Lung (tissue), 12 donors: ENCODE data around the gene USP47. TPM values are rescaled to one million over a fixed set of nuclear protein-coding genes. Genes with fewer than 3 reads are reported as not detected.
A peak's percentile ranks its signal among the peaks of the same experiment; 100 is the strongest.

ENCODE experiments used
- ATAC-seq: fragments of 200-7000 bp; cut with Tn5 transposase; one replicate; pipeline ENCODE4 v1.9.1; 2020; ENCODE audit warnings: moderate number of reproducible peaks; ENCODE audit not compliant: insufficient read depth, low FRiP score
- DNase-seq, 3 donors: peaks; one replicate each; pipeline ENCODE4 v3.0.0-alpha.2; 2013 to 2017
- H3K27ac ChIP-seq, 2 donors: one replicate each; pipeline ENCODE4 v1.5.1; 2013; ENCODE audit warnings: mild to moderate bottlenecking in 2 of 2, moderate library complexity in 2 of 2, control low read depth in 1 of 2, inconsistent platforms in 1 of 2, low read depth in 1 of 2, low read length in 1 of 2
- H3K27me3 ChIP-seq, 3 donors: one replicate each; pipeline ENCODE4 v1.5.1; 2013; ENCODE audit warnings: low read length in 2 of 3; ENCODE audit not compliant: control insufficient read depth in 3 of 3, insufficient read depth in 3 of 3
- H3K36me3 ChIP-seq, 4 donors: one replicate each; pipeline ENCODE4 v1.5.1; 2013; ENCODE audit warnings: low read length in 4 of 4, mild to moderate bottlenecking in 1 of 4, moderate library complexity in 1 of 4; ENCODE audit not compliant: control insufficient read depth in 4 of 4, insufficient read depth in 4 of 4
- H3K4me1 ChIP-seq, 5 donors: one replicate each; pipeline ENCODE4 v1.5.1; 2013; ENCODE audit warnings: low read length in 5 of 5, mild to moderate bottlenecking in 2 of 5, moderate library complexity in 1 of 5; ENCODE audit not compliant: control insufficient read depth in 5 of 5, insufficient read depth in 5 of 5
- H3K4me3 ChIP-seq: one replicate; pipeline ENCODE4 v1.5.1; 2013; ENCODE audit warnings: mild to moderate bottlenecking, control low read depth, moderate library complexity
- H3K9ac ChIP-seq, 2 donors: one replicate each; pipeline ENCODE4 v1.5.1; 2013; ENCODE audit warnings: low read length in 2 of 2, control low read depth in 1 of 2; ENCODE audit not compliant: insufficient read depth in 1 of 2
- H3K9me3 ChIP-seq, 4 donors: one replicate each; pipeline ENCODE4 v1.5.1; 2013; ENCODE audit warnings: low read length in 3 of 4, mild to moderate bottlenecking in 1 of 4, moderate library complexity in 1 of 4; ENCODE audit not compliant: control insufficient read depth in 4 of 4, insufficient read depth in 3 of 4
- CTCF ChIP-seq: IDR thresholded peaks from 2 replicates; pipeline ENCODE4 v1.5.1; 2012; ENCODE audit warnings: mild to moderate bottlenecking; ENCODE audit errors: control extremely low read depth, extremely low read depth
- WGBS, 2 donors: extraction: QIAGEN DNeasy Blood & Tissue Kit; methylation state at CpG; one replicate each; pipeline ENCODE4 v1.1.7; 2013; 5-methylcytosine and 5-hydroxymethylcytosine counted together
- polyA plus RNA-seq, 2 donors: library from polyadenylated mRNA; stranded (reverse); fragments of 200-250 nt; gene quantifications; one replicate each; pipeline ENCODE4 v1.2.1, GENCODE V29; 2013
- total RNA-seq, 2 donors: library from RNA; depleted of rRNA in 1 of 2; stranded (reverse); fragments of >200 nt in 1 of 2; gene quantifications; one replicate each; pipeline ENCODE4 v1.2.1, GENCODE V29; 2014 to 2021
- donor health status: control.
- donor health status: control.
- donor health status: Bipolar disorder and iron deficiency.
- donor health status: healthy.
- donor health status: DM: yes; HTN: yes; CAD: no.

The USP47 gene
- total and polyA plus RNA-seq, 4 donors: 20.4 to 183 (median 31.9) TPM

DNA sequence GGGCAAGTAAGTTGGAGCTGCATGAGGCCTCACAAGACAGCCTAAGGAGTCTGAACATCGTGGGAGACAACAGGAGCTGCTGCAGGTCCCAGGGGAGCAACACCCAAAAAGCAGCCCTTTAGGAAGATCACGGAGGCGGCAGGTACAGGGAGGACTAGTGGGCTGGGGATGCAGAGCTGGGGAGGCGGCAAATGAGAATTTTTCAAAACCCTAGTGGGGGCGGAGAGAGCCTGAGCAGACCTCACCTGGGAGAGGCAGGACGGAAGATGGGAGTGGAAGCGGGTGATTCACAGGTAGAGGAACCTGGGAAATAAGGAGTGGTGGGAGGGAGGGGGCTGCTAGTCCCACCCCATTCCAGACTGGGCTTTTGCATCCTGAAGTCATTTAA is 124.6 kb downstream of the USP47 start:
- H3K36me3 ChIP-seq: peaks cover 0 to 41% (median 16%) of the 10 kb centered on the region in 4 donors
- peaks cover 0 to 2% (median under 1%) of the 10 kb centered on the region in 4 donors for H3K9me3 ChIP-seq
- no peak overlapping the region for H3K4me3 ChIP-seq
- H3K9ac ChIP-seq: no peak overlapping the region
- DNase-seq (no peak), ATAC-seq (no peak)
- no peak for TF ChIP-seq CTCF
- 96% methylated on average over 7 of the region's 7 CpGs for WGBS, 2 donors
- no peaks in the 10 kb centered on the region for H3K27me3 ChIP-seq
- peaks cover 0 to 8% (median 1%) of the 10 kb centered on the region in 5 donors for H3K4me1 ChIP-seq
- no peak overlapping the region for H3K27ac ChIP-seq

- peak; percentile 64 for ATAC-seq
- H3K9me3 ChIP-seq: no peaks in the 10 kb centered on the region
- peak; percentile 47 for TF ChIP-seq CTCF
- H3K27me3 ChIP-seq: no peaks in the 10 kb centered on the region
- DNase-seq: peak; percentile 58 to 69 (median 64)
- no peak overlapping the region for H3K4me3 ChIP-seq
- peaks cover 0 to 4% (median under 1%) of the 10 kb centered on the region in 5 donors for H3K4me1 ChIP-seq
- H3K9ac ChIP-seq: no peak overlapping the region
- peaks cover 0 to 40% (median 15%) of the 10 kb centered on the region in 4 donors for H3K36me3 ChIP-seq
- H3K27ac ChIP-seq: no peak overlapping the region
- WGBS, 2 donors: 65 to 76% methylated on average over 15 of the region's 15 CpGs
Observed at GRCh38 chr11:11966826-11967668, 125.3 kb downstream of the USP47 start.

GRCh38 chr11:11967669-11968510 is 126.1 kb downstream of the USP47 start:
- Histone ChIP-seq H3K4me1 (peaks cover under 1 to 10% (median 8%) of the 10 kb centered on the region in 5 donors), H3K4me3 (no peak overlapping the region), H3K36me3 (peaks cover 0 to 39% (median 14%) of the 10 kb centered on the region in 4 donors), H3K27me3 (no peaks in the 10 kb centered on the region), H3K9me3 (no peaks in the 10 kb centered on the region), H3K27ac (no peak overlapping the region), H3K9ac (no peak overlapping the region)
- 92 to 94% methylated on average over 11 of the region's 11 CpGs for WGBS, 2 donors
- no peak for TF ChIP-seq CTCF
- no peak for ATAC-seq
- DNase-seq: no peak
